RWPE1 (cell line): ENCODE measurements around the gene PTPN21.

Experiments
- CTCF ChIA-PET: fragments of 350-600 bp; sonication (Branson Sonifier 250); formaldehyde crosslinking; extraction: SDS; loops from one replicate; lab custom pipeline; 2021; lab: Yijun Ruan, JAX
- POLR2A ChIA-PET: fragments of 400-600 bp; formaldehyde crosslinking; extraction: SDS; loops from one replicate; lab custom pipeline; 2020; ENCODE audit warnings: antibody characterized with exemption; ENCODE audit not compliant: low non-redundant PET; lab: Yijun Ruan, JAX
- DNase-seq: peaks from one replicate; pipeline ENCODE4 v3.0.0; 2012; ENCODE audit warnings: low spot score
- H3K27ac ChIP-seq: fragments of 450-650 bp; 2 replicates; pipeline ENCODE4 v1.5.1; 2017
- CTCF ChIP-seq: fragments of 450-650 bp; conservative IDR thresholded peaks from 2 replicates; pipeline ENCODE4 v1.5.1; 2017; ENCODE audit warnings: low read depth, mild to moderate bottlenecking

PTPN21 gene

GRCh38 chr14:88473791-88474190 lies 81.0 kb downstream of the PTPN21 start:
- no peak for TF ChIP-seq CTCF
- H3K27ac ChIP-seq = no peak overlapping the region
- DNase-seq = no peak
- ChIA-PET CTCF (interaction anchor here (0.5 kb wide), 1 partner anchor 376 kb away, joined by 3 read pairs; no protein-coding TSS in a partner anchor), POLR2A (no interaction called here)

DNA sequence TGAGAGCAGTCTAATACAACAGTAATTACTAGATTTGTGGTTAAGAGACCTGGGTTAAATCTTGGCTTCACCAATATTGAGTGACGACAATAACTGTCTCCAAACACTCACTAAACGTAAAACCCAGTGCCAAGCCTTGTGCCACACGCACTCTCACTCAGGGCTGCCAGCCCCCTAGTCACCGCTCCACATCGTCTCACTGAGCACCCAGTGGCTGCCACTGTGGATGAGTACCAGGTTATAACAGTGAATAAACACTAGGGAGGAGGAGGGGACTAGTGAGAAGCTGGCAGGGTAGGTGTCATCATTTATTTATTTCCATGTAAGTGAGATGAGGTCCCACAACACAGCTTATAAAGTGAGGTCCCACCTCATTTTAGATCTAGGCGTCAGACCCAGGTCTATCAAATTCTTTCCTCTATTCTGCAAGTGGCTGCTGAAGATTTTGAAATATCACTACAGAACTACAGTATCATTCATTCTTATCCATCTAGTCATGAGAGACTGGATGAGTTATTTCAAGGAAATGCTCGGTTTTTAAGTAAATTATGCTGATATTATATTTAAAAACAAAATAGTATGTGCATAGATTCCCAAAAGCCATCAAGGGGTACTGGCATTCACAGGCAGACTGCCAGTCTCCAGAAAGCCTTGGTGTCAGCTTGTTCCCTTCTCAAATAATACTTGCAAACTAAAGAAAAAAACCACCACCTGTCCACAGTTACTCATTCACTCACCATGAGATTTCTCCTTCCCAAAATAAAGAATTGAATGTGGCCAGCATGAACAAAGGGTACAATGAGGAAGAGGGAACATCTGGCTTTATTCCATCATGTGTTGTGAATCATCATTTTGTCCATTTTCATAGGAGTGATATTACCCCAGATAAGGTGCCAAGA lies 84.0 kb downstream of the PTPN21 start:
- CTCF ChIA-PET = interaction anchor here (0.7 kb wide), 1 partner anchor 433 kb away, joined by 3 read pairs; no protein-coding TSS in a partner anchor
- DNase-seq = no peak
- no peak overlapping the region for H3K27ac ChIP-seq
- no peak for TF ChIP-seq CTCF
- POLR2A ChIA-PET = no interaction called here

GRCh38 chr14:88468406-88468805 lies 86.4 kb downstream of the PTPN21 start:
- ChIA-PET POLR2A (no interaction called here), CTCF (interaction anchor here (0.6 to 0.7 kb wide), 2 partner anchors 93 to 279 kb away, joined by 3 to 4 read pairs; no protein-coding TSS in a partner anchor)
- peak; percentile 26 for DNase-seq
- no peak overlapping the region for H3K27ac ChIP-seq
- TF ChIP-seq CTCF = no peak

DNA sequence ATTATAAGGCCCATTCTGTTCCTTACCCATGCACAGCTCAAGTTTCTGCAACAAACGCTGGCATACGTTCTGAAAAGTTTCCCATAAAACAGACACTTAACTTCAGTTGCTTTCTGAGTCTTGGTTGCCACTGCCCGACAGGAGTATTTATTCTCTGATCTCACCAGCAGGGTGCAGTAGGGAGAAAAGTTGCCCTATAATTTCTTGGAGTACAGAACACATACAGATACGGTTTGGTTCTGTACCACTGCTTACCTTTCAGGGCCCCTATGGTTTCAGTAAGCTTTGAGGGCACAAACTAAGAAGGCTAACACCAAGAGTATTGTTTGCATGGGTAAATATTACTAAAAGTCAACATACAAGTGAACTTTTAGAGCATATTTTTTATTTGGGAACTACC lies 91.5 kb downstream of the PTPN21 start:
- DNase-seq = no peak
- ChIA-PET CTCF (no interaction called here), POLR2A (no interaction called here)
- no peak for TF ChIP-seq CTCF
- H3K27ac ChIP-seq = no peak overlapping the region

- TF ChIP-seq CTCF = no peak
- CTCF ChIA-PET = interaction anchor here (0.6 kb wide), 1 partner anchor 1019 kb away, joined by 3 read pairs; no protein-coding TSS in a partner anchor
- no peak overlapping the region for H3K27ac ChIP-seq
- DNase-seq = no peak
- POLR2A ChIA-PET = no interaction called here
Observed at GRCh38 chr14:88454886-88455285, 99.9 kb downstream of the PTPN21 start.

GRCh38 chr14:88452231-88452630 lies 102.6 kb downstream of the PTPN21 start:
- ChIA-PET POLR2A (no interaction called here), CTCF (no interaction called here)
- no peak overlapping the region for H3K27ac ChIP-seq
- no peak for TF ChIP-seq CTCF
- no peak for DNase-seq
